GM18870 (cell line): ENCODE results near the gene GAS1.

Source experiments
- ATAC-seq: cut with Tn5 transposase; IDR thresholded peaks from one replicate; pipeline ENCODE4 v1.9.1; 2021; ENCODE audit warnings: moderate library complexity; ENCODE audit not compliant: unreplicated experiment

The GAS1 gene

GRCh38 chr9:86926145-86926544, 21.2 kb downstream of the GAS1 start:
- no peak for ATAC-seq

GRCh38 chr9:86925686-86926085, 21.6 kb downstream of the GAS1 start:
- ATAC-seq, result no peak

GRCh38 chr9:86924206-86924605, 23.1 kb downstream of the GAS1 start:
- no peak for ATAC-seq

- ATAC-seq, result no peak
Observed at GRCh38 chr9:86921151-86921923, 26.0 kb downstream of the GAS1 start.

GRCh38 chr9:86918556-86918955, 28.8 kb downstream of the GAS1 start:
- no peak for ATAC-seq

GRCh38 chr9:86912210-86912609, 35.1 kb downstream of the GAS1 start:
- no peak for ATAC-seq

- ATAC-seq, result no peak
Observed at GRCh38 chr9:86909388-86909787, 37.9 kb downstream of the GAS1 start.

GRCh38 chr9:86908261-86908660, 39.0 kb downstream of the GAS1 start:
- ATAC-seq, result no peak

GRCh38 chr9:86907346-86907745, 40.0 kb downstream of the GAS1 start:
- ATAC-seq, result no peak

- ATAC-seq, result no peak
Observed at GRCh38 chr9:86903734-86904085, 43.6 kb downstream of the GAS1 start.

- ATAC-seq, result no peak
Observed at GRCh38 chr9:86902991-86903733, 44.1 kb downstream of the GAS1 start.

- ATAC-seq, result no peak
Observed at GRCh38 chr9:86902586-86902985, 44.7 kb downstream of the GAS1 start.

- no peak for ATAC-seq
Observed at GRCh38 chr9:86902176-86902575, 45.1 kb downstream of the GAS1 start.

GRCh38 chr9:86901511-86901910, 45.8 kb downstream of the GAS1 start:
- no peak for ATAC-seq
